Spleen (tissue), 11 donors: ENCODE results near the gene ARFGAP1. TPM values are rescaled to one million over a fixed set of nuclear protein-coding genes. Genes with fewer than 3 reads are reported as not detected.
A peak's percentile ranks its signal among the peaks of the same experiment; 100 is the strongest.

Experiments used
- DNase-seq: peaks from one replicate; pipeline ENCODE4 v3.0.0-alpha.2; 2020
- H3K27ac ChIP-seq, 8 donors: fragments of 200-600 bp; sonication (generic) in 7 of 8; 1 replicate in 4 of 8; 2 replicates in 4 of 8; pipeline versions ENCODE4 v1.5.0 to v1.8.0; 2016 to 2021; ENCODE audit warnings: inconsistent platforms in 4 of 8, mild to moderate bottlenecking in 4 of 8, moderate library complexity in 1 of 8
- H3K27me3 ChIP-seq, 7 donors: fragments of 200-600 bp; sonication (generic) in 6 of 7; replicated peaks in 1 of 7; 1 replicate in 4 of 7; 2 replicates in 3 of 7; pipeline versions ENCODE4 v1.5.0 to v1.8.0; 2016 to 2021; ENCODE audit warnings: inconsistent platforms in 3 of 7, mild to moderate bottlenecking in 1 of 7
- H3K36me3 ChIP-seq, 6 donors: fragments of 200-600 bp; sonication (generic) in 5 of 6; 1 replicate in 4 of 6; 2 replicates in 2 of 6; pipeline versions ENCODE4 v1.5.0 to v1.8.0; 2016 to 2021; ENCODE audit warnings: inconsistent platforms in 2 of 6
- H3K4me1 ChIP-seq, 6 donors: fragments of 200-600 bp; sonication (generic) in 5 of 6; 1 replicate in 3 of 6; 2 replicates in 3 of 6; pipeline versions ENCODE4 v1.5.0 to v1.8.0; 2016 to 2021; ENCODE audit warnings: inconsistent platforms in 3 of 6
- H3K4me3 ChIP-seq, 8 donors: fragments of 200-600 bp; sonication (generic) in 7 of 8; 1 replicate in 4 of 8; 2 replicates in 4 of 8; pipeline versions ENCODE4 v1.5.0 to v1.8.0; 2016 to 2021; ENCODE audit warnings: inconsistent platforms in 4 of 8, mild to moderate bottlenecking in 4 of 8, moderate library complexity in 2 of 8
- H3K9me3 ChIP-seq, 8 donors: fragments of 200-600 bp; sonication (generic) in 7 of 8; 1 replicate in 4 of 8; 2 replicates in 4 of 8; pipeline versions ENCODE4 v1.5.0 to v1.8.0; 2016 to 2021; ENCODE audit warnings: inconsistent platforms in 4 of 8
- CTCF ChIP-seq, 11 experiments: fragments of 200-600 bp in 7 of 11; fragments of 450-650 bp in 4 of 11; sonication (generic) in 4 of 11; IDR thresholded peaks in 8 of 11; conservative IDR thresholded peaks in 3 of 11; 1 replicate in 7 of 11; 2 replicates in 4 of 11; pipeline versions ENCODE4 v1.4.0 to v1.8.0; 2016 to 2021; ENCODE audit warnings: antibody characterized with exemption in 11 of 11, inconsistent platforms in 4 of 11, mild to moderate bottlenecking in 1 of 11
- POLR2A ChIP-seq, 3 donors: fragments of 450-650 bp; IDR thresholded peaks; one replicate each; pipeline ENCODE4 v1.5.1; 2017; ENCODE audit warnings: antibody characterized with exemption in 3 of 3, mild to moderate bottlenecking in 1 of 3
- POLR2AphosphoS5 ChIP-seq, 3 donors: sonication (generic); formaldehyde crosslinking; IDR thresholded peaks; one replicate each; pipeline ENCODE4 v1.5.1; 2017; ENCODE audit warnings: antibody characterized with exemption in 3 of 3
- WGBS, 5 donors: extraction: QIAGEN DNeasy Blood & Tissue Kit in 3 of 5; methylation state at CpG; one replicate each; pipeline versions ENCODE4 v1.1.5 to v1.1.7; 2013 to 2018; 5-methylcytosine and 5-hydroxymethylcytosine counted together
- intact Hi-C: fragments of 100-400 bp; cut with DNase I; formaldehyde crosslinking; loops from one replicate; pipeline ENCODE4 v1.15.0; 2023; ENCODE audit warnings: low total_unique reads
- polyA plus RNA-seq, 3 donors: library from polyadenylated mRNA; stranded (reverse); fragments of 200-250 nt; gene quantifications; one replicate each; pipeline ENCODE4 v1.2.1, GENCODE V29; 2013
- total RNA-seq, 7 donors: library from RNA; depleted of rRNA in 3 of 7; stranded (reverse); fragments of >200 nt in 3 of 7; fragmentation: NEBNext Ultra II Directional in 4 of 7; extraction: Animal tissue kit (Norgen Biotek cat#: 25700) in 4 of 7; gene quantifications; one replicate each; pipeline versions ENCODE4 v1.1.0 to v1.2.1, GENCODE V29; 2016 to 2021
- donor health status: healthy with polysubstance abuse.
- donor health status: DM: no; HTN: no; CAD: no; lungs with moderate emphysema.
- donor health status: DM: no; HTN: no; CAD: no.
- donor health status: Bipolar disorder and iron deficiency.
- donor health status: healthy.
- donor health status: DM: no; HTN: no; CAD: no.
- donor health status: DM: yes; HTN: yes; CAD: no.

ARFGAP1 gene
- total and polyA plus RNA-seq, 10 donors, result 44.4 to 165 (median 96.1) TPM

- Histone ChIP-seq H3K4me3 (no peak overlapping the region), H3K9me3 (peaks cover 0 to 30% (median 18%) of the 10 kb centered on the region in 8 donors), H3K27me3 (peaks cover 0 to 65% (median 0%) of the 10 kb centered on the region in 7 donors), H3K36me3 (no peaks in the 10 kb centered on the region), H3K4me1 (peaks cover 0 to 25% (median 0%) of the 10 kb centered on the region in 6 donors), H3K27ac (no peak overlapping the region)
- DNase-seq, result peak; percentile 41
- intact Hi-C loops, result no loop called here
- TF ChIP-seq POLR2A (IDR thresholded peaks at IDR 0.05), result no peak
- TF ChIP-seq CTCF (IDR thresholded peaks at IDR 0.05 in 8 of 11, conservative IDR thresholded peaks at IDR 0.05 in 3 of 11), result no peak
- no peak for TF ChIP-seq POLR2AphosphoS5 (IDR thresholded peaks at IDR 0.05)
- 92 to 98% (median 95%) methylated on average over 8 of the region's 8 CpGs for WGBS, 5 donors
Observed at GRCh38 chr20:63331741-63332400, 59.3 kb downstream of the ARFGAP1 start.

- H3K36me3 ChIP-seq, result no peaks in the 10 kb centered on the region
- 81 to 87% (median 86%) methylated on average over 13 to 22 of the region's 22 CpGs for WGBS, 5 donors
- peaks cover 0 to 73% (median 0%) of the 10 kb centered on the region in 7 donors for H3K27me3 ChIP-seq
- H3K9me3 ChIP-seq, result peaks cover 0 to 22% (median 13%) of the 10 kb centered on the region in 8 donors
- intact Hi-C loops, result no loop called here
- no peak overlapping the region for H3K27ac ChIP-seq
- TF ChIP-seq POLR2AphosphoS5 (IDR thresholded peaks at IDR 0.05), result no peak
- TF ChIP-seq POLR2A (IDR thresholded peaks at IDR 0.05), result no peak
- no peak for TF ChIP-seq CTCF (IDR thresholded peaks at IDR 0.05 in 8 of 11, conservative IDR thresholded peaks at IDR 0.05 in 3 of 11)
- peak; percentile 47 for DNase-seq
- no peak overlapping the region for H3K4me3 ChIP-seq
- H3K4me1 ChIP-seq, result peaks cover 0 to 17% (median 0%) of the 10 kb centered on the region in 6 donors
Observed at GRCh38 chr20:63332488-63333240, 60.1 kb downstream of the ARFGAP1 start.

- 84 to 89% (median 85%) methylated on average over 17 to 19 of the region's 19 CpGs for WGBS, 5 donors
- Histone ChIP-seq H3K4me1 (peaks cover 0 to 16% (median 0%) of the 10 kb centered on the region in 6 donors), H3K9me3 (peaks cover 0 to 22% (median 13%) of the 10 kb centered on the region in 8 donors), H3K27ac (no peak overlapping the region), H3K36me3 (no peaks in the 10 kb centered on the region), H3K27me3 (peaks cover 0 to 78% (median 0%) of the 10 kb centered on the region in 7 donors), H3K4me3 (no peak overlapping the region)
- intact Hi-C loops, result no loop called here
- TF ChIP-seq CTCF (IDR thresholded peaks at IDR 0.05 in 8 of 11, conservative IDR thresholded peaks at IDR 0.05 in 3 of 11) (no peak), POLR2AphosphoS5 (IDR thresholded peaks at IDR 0.05) (no peak), POLR2A (IDR thresholded peaks at IDR 0.05) (no peak)
- peak; percentile 54 for DNase-seq
Observed at GRCh38 chr20:63333241-63333836, 60.7 kb downstream of the ARFGAP1 start.
